LHCN-M2 (cell line): ENCODE results near the gene RAB30. TPM values are rescaled to one million over a fixed set of nuclear protein-coding genes. Genes with fewer than 3 reads are reported as not detected.
"Not testable (repeated sequence)": the region's sequence is repeated elsewhere in the genome, so short reads cannot be mapped to it uniquely, and the experiment has no call there.

ENCODE experiments used
- DNase-seq: peaks from one replicate; pipeline ENCODE4 v3.0.0-alpha.2; 2012; ENCODE audit warnings: low read depth
- total RNA-seq: library from RNA; depleted of rRNA; stranded (reverse); fragments of >200 nt; gene quantifications from 2 replicates; pipeline ENCODE4 v1.2.3, GENCODE V29; 2014; rRNA removed

RAB30 gene
- total RNA-seq, 1 experiment from 2014 or later, result 10.4 TPM

DNA sequence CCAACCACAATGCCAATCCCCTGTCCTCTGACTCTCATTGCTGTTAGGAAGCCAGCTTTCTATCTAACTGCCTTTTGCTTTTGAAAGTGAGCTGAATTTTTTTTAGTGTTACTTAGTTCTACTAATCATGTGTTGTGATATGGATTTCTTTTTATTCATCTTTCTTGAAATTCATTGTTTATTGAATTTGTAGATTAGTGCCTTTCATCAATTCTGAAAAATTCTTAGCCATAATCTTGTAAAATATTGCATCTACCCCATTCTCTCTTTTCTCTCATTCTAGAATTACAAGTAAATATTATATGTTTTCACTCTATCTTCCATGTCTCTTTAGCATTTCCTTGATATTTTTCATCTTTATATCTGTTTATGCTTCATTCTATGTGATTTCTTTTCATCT, 122.3 kb downstream of the RAB30 start:
- no peak for DNase-seq

DNA sequence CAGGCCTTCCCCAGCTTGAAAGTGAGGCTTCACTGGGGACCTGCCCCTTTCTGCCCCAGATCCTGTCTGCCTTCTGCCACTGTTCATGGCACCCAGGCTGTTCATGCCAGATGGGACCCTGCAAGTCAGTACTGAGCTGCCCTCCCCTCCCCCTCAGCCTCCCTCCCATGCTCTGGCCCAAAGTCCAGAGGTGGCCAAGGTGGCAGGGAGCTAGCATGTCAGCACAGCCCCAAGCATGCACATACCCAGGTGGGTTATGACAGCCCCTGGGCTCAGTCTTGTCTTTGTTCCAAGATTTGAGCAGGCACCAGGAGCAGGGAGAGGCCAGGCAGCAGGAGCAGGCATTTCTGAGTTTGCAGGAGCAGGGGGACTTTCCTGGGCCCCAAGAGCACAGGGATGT, 126.0 kb downstream of the RAB30 start:
- DNase-seq, result no peak

DNA sequence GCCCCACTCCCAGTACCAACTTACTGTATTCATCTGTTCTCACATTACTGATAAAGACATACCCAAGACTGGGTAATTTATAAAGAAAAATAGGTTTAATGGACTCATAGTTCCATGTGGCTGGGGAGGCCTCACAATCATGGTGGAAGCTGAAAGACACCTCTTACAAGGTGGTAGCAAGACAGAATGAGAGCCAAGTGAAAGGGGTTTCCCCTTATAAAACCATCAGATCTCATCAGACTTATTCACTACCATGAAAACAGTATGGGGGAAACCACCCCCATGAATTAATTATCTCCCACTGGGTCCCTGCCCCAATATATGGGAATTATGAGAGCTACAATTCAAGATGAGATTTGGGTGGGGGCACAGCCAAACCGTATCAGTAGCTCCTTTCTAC, 126.7 kb downstream of the RAB30 start:
- DNase-seq, result not testable (repeated sequence)

- DNase-seq, result no peak
Measured at GRCh38 chr11:82944198-82944597, 127.5 kb downstream of the RAB30 start.

DNA sequence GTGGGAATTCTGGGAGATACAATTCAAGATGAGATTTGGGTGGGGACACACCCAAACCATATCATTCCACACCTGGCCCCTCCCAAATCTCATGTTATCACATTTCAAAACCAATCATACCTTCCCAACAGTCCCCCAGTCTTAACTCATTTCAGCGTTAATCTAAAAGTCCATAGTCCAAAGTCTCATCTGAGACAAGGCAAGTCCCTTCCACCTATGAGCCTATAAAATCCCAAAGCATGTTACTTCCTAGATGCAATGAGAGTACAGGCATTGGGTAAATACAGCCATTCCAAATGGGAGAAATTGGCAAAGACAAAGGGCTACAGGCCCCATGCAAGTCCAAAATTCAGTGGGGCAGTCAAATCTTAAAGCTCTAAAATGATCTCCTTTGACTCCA, 128.3 kb downstream of the RAB30 start:
- DNase-seq, result not testable (repeated sequence)

DNA sequence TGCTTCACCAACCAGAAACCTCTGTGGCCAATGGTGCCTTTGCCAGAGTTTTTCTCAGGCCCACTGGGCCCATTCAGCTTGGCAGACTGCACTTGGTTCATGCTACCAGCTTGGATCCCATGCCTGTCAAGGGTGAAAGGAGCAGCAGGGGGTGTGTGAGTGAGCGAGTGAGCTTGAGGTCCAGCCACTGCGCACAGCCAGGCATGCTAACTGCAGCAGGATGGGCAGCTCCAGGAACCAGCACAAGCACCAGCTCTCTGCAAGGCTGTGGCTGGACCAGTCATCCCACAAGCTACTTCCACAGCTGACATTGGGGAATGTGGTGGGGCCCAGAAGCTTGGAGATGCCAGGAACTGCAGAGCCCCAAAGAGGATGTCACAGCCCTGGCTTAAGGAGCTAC, 129.3 kb downstream of the RAB30 start:
- no peak for DNase-seq

- DNase-seq, result no peak
Measured at GRCh38 chr11:82939456-82939855, 132.2 kb downstream of the RAB30 start.

DNA sequence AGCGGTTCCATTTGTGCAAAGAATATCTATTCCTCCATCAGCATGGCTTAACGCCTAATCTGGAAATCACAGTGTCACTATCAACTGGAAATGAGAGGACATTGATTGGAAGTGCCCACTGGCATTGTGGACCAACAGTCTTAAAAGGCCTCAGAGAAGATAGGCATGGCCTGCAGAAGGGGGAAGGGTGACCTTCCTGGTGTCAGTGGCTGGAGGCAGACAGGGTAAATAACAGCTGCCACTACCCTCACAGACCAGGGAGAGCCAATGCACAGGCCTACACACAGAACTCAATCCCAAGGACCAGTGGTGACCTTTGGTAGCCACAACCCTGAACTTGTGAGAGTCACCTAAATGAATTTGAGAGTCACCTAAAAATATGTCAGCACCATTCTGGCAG, 134.1 kb downstream of the RAB30 start:
- DNase-seq, result no peak

GRCh38 chr11:82936261-82936660, 135.4 kb downstream of the RAB30 start:
- DNase-seq, result no peak

DNA sequence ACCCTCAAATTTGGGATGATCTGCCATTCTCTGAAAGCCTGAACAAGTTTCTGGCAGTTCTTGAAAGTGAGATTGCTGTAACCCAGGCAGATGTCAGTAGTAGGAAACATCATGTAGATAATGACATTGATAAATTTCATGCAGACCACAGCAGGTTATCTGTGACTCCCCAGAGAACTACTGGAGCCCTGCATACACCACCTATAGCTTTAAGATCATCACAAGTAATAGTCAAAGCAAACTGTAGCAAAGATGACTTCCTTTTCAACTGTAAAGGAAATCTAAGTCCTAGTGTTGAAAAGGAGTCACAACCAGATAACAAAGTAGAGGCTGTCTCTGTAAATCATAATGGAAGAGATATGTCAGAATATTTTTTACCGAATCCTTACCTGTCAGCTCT, 139.1 kb downstream of the RAB30 start:
- DNase-seq, result no peak

DNA sequence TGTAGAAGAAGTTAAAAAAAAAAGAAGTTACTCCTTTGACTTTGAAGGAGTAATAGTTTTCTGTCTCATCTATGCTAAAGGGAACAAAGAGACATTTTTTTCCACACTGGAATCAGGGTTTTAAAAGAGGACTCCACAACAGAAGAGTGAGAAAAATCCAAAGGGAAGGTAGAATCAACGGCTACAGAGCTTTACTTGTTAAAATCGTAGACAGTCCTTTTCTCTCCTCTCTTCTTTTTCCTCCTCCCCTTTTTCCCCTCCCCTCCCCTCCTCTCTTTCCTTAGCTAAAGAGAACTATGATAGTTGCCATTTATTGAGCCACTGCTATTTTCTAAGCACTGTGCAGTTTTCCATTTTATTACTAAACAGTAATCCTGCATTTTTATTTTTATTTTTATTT, 141.0 kb downstream of the RAB30 start:
- DNase-seq, result no peak

DNA sequence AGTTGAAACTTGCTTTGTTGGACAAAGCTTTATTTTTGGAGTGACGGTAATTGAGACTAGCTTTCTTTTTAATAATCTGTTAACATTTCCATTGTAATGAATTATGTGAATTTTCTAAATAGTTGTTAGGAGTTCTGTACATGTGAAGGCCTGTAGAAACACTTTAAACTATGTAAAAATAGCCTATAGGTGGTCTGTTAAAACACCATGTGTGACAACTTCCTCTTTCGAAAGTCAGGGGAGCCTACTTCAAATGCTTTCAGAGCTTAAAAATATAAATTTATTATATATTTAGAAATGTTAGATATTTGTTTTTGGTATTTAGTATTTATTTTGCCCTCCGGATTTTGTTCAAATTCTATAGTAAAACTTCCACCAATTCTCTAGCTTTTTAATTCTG, 141.5 kb downstream of the RAB30 start:
- no peak for DNase-seq

DNA sequence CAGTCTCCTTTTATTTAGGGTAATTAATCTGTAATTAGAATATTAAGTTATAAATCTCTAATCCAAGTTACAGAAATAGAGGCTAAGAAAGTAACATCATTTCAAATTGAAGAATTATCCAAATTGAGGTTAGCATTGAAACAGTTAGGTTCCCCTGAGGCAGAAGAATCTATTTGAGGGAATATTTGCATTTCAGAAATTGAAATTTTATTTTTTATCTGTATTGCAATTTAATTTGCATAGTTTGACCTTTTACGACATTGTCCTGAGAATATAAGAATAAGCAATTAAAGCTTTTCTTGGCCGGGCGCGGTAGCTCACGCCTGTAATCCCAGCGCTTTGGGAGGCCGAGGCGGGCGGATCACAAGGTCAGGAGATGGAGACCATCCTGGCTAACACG, 142.6 kb downstream of the RAB30 start:
- no peak for DNase-seq

DNA sequence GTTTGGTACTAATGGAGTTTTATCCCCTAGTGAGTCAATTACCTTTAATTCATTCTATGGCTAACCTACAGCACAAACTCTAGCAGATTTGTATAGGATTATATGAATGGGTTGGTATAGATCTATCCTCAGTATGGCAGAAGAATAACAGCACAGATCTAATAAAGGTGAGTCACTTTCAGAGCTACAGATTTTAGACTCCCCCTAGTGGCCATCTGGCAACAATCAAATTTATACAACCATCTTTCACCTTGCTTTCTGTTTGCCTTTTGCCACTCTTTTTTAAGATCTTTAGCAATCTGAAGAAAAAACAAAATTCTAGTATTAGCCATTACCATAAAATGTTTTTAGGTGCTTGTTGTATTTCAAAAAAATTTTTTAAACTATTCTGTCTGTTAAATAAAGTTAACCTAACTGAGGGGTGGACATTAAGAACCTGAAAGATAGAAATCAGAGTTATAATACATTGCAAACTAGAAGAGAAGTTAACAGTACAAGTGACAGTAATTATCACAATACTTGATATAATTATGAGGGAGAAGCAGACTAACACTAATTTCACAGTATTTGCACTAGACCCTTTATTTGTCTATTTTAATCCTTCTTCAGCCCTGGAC, 144.3 kb downstream of the RAB30 start:
- DNase-seq, result peak; percentile 58

DNA sequence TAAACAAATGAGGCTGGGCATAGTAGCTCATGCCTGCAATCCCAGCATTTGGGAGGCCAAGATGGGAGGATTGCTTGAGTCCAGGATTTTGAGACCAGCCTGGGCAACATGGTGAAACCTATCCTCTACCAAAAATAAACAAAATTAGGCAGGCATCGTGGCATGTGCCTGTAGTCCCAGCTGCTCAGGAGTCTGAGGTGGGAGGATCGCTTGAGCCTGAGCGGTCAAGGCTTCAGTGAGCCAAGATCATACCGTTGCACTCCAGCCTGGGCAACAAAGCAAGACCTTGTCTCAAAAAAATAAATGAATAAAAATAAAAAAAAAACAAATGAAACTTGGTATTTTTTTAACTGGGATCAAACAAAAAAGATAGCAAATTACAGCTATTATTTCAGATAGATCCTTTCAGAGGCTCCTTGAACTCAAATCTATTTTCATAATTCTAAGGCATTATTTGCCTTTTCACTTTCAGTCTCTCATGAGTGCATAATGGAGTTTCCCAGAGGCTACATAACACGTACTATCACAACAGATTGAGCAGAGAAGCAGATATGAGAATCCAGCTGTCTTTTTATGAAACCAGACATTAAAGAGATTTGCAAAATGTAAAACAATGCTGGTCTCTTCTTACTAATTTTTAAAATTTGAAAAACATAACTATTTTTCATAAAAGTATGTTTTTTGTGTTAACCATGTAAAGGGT, 147.0 kb downstream of the RAB30 start:
- DNase-seq, result no peak

Other genes starting within 250 kb of the RAB30 start
- 42.8 TPM in 2 replicates for gene PRCP, start 171.5 kb downstream of the RAB30 start, total RNA-seq
- 19.6 and 30.1 TPM in 2 replicates for gene DDIAS, start 170.2 kb downstream of the RAB30 start, total RNA-seq
- 37.2 and 42.6 TPM in 2 replicates for gene PCF11, start 85.2 kb upstream of the RAB30 start, total RNA-seq
- 6.7 and 7.9 TPM in 2 replicates for gene ANKRD42, start 121.8 kb upstream of the RAB30 start, total RNA-seq
- gene CCDC90B, start 214.5 kb upstream of the RAB30 start, total RNA-seq, result 86.2 and 97.6 TPM in 2 replicates